Hippocampal formation (tissue), 2 donors: ENCODE data around the gene KRTAP2-2.

Experiments
- DNase-seq, 2 donors: peaks; one replicate each; lab custom pipeline; 2025; lab: John Stamatoyannopoulos, UW

KRTAP2-2 gene

DNA sequence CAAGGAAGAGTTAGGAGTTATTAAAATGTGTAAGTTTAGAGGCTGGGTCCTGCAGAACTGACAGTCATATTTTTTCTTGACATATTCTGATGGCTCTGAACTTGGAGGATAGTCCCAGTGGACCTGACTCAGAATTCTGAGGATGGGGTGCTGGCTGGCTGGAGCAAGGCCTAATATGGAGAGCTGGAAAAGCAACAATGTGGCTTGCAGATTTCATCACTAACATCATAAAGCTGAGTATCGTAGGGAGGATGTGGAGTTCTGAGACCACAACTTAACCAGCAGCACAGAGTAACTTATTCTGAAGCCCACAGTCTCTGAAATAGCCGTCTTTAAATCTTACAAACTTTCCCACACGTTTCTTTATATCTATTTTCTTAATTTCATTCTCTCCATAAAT, 30.3 kb downstream of the KRTAP2-2 start:
- no peak for DNase-seq

DNA sequence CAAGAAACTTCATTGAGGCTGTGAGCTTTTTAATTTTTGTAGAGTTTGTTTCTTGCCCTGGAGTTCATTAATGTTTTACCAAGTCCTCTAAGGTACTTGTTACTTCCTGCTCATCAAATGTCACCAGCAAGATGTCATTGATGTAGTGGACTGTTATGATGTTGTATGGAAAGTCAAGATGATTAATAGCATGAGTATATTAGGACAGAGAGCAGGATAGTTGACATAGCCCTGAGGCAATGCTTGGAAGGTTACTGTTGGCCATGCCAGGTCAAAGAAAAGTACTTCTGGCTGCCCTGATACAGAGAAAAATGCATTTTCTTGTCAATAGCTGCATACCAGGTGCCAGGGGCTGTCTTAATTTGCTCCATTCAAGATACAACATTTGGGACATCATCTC, 34.7 kb downstream of the KRTAP2-2 start:
- DNase-seq, result no peak

DNA sequence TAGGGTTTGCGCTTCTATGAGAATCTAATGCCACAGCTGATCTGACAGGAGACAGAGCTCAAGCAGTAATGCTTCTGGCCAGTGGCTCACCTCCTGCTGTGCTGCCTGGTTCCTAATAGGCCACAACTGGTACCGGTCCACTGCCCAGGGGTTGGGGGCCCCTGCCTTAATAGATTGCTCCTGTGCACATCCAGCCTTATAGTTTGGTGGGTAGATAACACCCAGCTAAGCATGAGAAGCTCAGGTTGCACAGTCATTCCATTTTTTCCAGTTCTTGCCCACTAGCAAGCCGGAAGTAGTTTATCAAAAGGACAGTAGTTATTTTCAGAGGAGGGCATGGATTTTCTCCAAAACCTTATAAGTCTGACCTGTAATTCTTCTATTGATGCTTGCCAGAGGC, 35.6 kb downstream of the KRTAP2-2 start:
- no peak for DNase-seq

DNA sequence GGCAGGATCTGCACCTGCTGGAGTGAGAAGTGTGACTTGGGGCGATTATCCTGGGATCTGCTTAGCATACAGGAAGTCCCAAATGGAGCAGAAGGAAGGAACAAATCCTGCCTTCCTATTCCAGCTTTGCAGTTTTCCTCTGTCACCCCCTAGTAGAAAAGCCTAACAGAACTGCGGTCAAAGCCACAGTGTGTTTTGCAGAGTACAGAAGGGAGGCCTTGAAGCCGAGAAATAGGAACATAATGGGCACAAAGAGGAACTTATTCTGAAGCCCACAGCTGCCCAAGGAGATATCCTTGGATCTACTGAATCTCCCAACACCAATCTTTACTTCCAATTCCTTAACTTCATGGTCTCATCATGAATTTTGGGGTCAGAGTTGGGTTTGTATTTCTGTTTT, 36.5 kb downstream of the KRTAP2-2 start:
- DNase-seq, result no peak

DNA sequence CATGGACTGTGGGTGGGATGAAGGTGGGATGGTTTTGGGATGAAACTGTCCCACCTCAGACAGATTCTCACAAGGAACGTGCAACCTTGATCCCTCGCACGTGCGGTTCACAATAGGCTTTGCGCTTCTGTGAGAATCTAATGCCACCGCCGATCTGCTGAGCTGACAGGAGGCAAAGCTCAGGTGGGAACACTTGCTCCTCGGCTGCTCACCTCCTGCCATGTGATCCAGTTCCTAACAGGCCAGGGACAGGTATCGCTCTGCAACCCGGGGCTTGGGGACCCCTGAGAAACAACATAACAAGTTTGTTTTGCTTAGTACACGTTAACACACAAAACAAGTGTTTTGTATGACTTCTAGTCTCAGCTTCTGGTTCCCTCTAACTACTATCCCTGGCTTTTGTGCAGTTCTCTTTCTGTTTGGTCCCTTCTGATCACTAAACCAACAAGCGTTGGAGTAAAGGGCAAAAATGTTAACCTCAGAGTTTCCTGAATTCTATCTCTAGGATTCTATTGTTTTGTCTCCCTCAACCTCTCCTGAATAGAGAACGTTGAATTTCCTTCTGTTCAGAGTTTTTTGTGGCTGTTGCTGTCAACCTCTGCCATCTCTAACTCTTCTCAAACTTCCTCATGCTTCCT, 38.3 kb downstream of the KRTAP2-2 start:
- DNase-seq, result no peak

DNA sequence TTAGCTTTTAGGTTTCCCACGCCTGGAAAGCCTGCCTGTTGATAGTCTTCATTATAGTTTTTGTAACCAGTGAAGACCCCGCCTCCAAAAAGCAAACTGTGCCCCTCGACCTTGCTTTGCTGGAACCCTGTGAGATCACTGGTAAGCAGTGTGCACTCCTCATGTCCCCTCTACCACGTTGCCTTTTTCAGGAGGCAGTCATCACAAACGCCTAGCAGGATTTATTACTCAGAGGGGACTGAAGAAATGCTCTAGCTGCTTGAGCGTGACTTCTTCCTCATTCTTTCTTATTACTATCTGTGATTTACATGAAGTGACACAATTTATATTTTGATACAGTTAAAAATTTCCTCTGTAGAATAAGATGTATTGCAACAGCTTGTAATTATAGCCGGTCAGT, 39.6 kb downstream of the KRTAP2-2 start:
- no peak for DNase-seq

DNA sequence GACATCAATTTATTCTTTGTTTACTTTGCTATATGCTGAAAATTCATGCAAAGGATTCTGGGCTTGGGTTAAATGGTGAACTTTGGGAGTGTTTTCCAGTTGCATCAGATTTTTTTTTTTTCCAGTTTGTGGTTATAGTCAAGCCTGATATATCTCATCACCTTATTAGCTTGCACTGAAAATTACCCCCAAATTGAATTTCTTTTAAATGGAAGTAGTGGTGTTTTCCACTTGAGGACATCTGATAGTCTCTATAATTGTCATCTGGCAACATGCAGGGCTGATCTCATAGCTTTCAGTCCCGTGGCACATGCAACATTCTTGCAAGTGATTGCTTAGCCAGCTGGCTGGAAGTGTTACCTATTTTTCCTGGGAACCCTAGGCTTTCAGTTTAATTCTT, 41.4 kb downstream of the KRTAP2-2 start:
- no peak for DNase-seq

DNA sequence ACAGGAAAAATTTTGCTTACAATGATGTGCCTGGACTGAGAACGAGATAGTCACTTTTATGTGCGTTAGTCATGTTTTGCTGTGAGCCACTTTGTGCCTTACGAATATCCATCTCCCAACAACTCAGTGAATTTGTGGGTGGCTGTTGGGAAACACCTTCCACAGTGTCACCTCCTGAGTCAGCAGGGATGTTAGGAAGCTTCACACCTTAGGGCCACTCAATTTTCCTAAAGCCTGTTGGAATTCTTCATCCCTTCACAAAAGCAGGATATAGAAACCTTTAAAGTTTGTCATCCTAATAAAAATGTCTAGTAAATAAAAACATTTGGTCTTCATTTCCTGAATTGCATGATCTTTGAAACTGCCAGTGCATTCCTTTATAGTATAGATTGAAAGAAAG, 41.8 kb downstream of the KRTAP2-2 start:
- DNase-seq, result no peak

DNA sequence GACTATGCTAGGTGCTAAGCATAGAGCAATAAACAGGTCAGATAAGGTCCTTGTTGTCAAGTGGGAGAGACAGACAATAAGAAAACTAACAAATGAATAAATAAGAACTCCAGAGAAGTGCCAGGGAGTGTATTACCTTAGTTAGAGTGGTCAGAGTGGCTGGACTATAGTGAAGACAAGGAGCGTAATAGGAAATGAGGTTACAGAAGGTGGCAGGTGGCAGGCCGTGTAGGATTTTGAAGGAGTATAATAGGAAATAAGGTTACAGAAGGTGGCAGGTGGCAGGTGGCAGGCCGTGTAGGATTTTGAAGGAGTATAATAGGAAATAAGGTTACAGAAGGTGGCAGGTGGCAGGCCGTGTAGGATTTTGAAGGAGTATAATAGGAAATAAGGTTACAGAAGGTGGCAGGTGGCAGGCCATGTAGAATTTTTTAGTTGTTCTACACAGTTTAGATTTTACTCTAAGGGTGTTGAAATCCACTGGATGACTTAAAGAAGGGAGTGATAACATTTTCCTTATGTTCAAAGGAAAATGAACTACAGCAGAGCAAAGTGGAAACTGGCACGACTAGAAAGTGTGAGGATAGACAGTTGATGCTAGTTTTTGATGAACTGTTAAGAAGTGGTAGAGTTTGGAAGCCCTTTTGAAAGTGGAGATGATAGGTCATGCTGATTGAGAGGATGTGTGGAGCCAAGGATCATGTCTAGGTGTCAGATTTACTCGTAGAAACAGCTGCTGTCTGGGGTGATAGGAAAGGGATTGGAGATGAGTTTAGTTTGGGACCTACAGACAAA, 42.5 kb downstream of the KRTAP2-2 start:
- DNase-seq, result no peak

DNA sequence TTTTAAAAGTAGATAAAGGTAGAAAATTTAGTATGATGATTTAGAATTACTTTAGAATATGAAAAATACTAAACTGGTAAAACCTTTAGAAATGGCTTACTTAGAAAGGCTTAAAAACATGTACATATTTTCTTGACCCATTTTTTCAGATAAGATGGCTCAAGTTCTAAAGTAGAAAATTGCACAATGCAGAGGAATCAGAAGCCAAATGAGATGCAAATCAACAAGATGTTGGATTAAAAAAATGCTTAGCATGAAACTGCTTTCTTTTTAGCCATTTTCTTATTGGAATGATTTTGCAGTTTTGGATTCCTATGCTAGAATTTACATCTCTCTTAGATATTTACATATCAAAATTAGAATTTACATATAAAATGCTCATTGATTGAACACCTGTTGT, 44.6 kb downstream of the KRTAP2-2 start:
- no peak for DNase-seq

DNA sequence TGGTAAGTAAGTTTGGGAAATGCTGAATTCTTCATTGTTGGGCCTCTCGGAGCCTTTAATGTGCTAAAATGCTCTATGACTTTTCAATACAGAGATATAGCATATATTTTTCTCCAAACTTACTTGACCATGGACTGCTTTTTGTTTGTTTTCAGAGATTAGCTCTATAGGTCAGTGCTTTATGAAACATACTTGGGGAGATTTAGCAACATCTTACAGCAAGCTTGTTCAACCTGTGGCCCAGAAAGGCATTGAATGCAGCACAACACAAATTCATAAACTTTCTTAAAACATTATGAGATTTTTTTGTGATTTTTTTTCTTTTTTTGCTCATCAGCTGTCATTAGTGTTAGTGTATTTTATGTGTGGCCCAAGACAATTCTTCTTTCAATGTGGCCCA, 45.1 kb downstream of the KRTAP2-2 start:
- no peak for DNase-seq

DNA sequence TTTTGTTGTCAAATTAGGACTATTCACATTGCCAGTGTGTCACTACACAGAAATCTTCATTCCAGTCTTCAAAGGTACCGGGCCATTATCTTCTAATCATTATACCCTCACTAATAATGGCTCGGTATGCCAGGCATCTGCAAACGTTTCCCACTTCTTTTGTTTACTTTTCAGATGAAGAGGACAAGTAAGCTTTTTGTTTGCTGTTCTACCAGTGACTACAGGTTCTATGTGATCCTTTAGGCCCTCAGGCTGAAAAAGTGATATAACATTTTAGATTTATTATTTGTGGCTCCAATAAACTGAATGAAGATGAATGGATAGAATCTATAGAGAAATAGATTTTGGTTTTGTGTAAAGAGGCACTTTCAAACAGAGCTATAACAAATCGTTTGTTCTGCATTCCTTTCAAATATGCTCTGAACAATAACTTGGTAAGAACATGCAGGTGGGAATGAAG, 45.7 kb downstream of the KRTAP2-2 start:
- no peak for DNase-seq

DNA sequence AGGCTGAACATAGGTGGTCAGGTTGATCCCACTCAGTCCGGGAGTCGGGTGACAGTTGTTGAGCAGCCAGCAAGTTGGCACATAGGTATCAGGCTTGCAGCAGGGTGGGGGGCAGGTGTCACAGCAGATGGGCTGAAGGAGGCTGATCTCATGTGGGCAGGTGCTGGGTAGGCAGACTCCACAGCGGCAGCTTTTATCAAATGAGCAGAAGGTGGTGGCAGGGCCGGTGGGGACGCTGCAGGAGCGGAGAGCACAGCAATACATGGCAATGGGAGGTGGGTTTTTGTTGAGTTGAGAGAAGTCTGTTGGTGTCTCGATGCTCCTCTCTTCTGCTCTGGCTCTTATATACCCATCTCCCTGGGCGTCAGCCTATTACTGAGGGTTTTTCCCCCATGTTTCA, 46.2 kb downstream of the KRTAP2-2 start, which contains the start of gene KRTAP3-1:
Gene KRTAP3-1, minus strand, starts transcription at position 318 of the 400 bp plus-strand sequence. Its CDS starts 54 bp downstream, at position 264.
- DNase-seq, result no peak
